CD4-positive, alpha-beta T cell (primary cell): Measurements from ENCODE around the gene B3GALT5. TPM values are rescaled to one million over a fixed set of nuclear protein-coding genes. Genes with fewer than 3 reads are reported as not detected.

Source experiments
- ATAC-seq: fragments of 200-7000 bp; cut with Tn5 transposase; one replicate; pipeline ENCODE4 v1.10.0; 2022; ENCODE audit warnings: mild to moderate bottlenecking; ENCODE audit not compliant: poor library complexity
- CTCF ChIA-PET: fragments of 350-600 bp; sonication (Branson Sonifier 250); formaldehyde crosslinking; loops from one replicate; lab custom pipeline; 2021; ENCODE audit warnings: antibody characterized with exemption, inconsistent platforms; lab: Charles Lee
- POLR2A ChIA-PET: fragments of 350-600 bp; sonication (Branson Sonifier 250); formaldehyde crosslinking; loops from one replicate; lab custom pipeline; 2021; ENCODE audit warnings: antibody characterized with exemption, inconsistent platforms; lab: Charles Lee
- DNase-seq, 14 experiments: peaks; one replicate each; pipeline ENCODE4 v3.0.0-alpha.2; 2013 to 2020; ENCODE audit warnings: mixed read lengths in 2 of 14
- H3K27ac ChIP-seq, 2 donors: one replicate each; pipeline versions ENCODE4 v1.5.1 to v1.7.0; 2013; ENCODE audit warnings: low read length in 2 of 2, low read depth in 1 of 2, mild to moderate bottlenecking in 1 of 2
- H3K27me3 ChIP-seq, 2 experiments: 1 replicate in 1 of 2; 2 replicates in 1 of 2; pipeline versions ENCODE4 v1.6.1 to v1.7.0; 2013; ENCODE audit warnings: low read length in 2 of 2, control low read depth in 1 of 2, mild to moderate bottlenecking in 1 of 2, moderate library complexity in 1 of 2; ENCODE audit not compliant: insufficient read depth in 2 of 2, control insufficient read depth in 1 of 2
- H3K36me3 ChIP-seq: one replicate; pipeline ENCODE4 v1.6.1; 2013; ENCODE audit warnings: low read length, control low read depth; ENCODE audit not compliant: insufficient read depth
- H3K4me1 ChIP-seq: one replicate; pipeline ENCODE4 v1.6.1; 2013; ENCODE audit warnings: low read length, control low read depth; ENCODE audit not compliant: insufficient read depth
- H3K4me3 ChIP-seq: one replicate; pipeline ENCODE4 v1.5.1; 2013; ENCODE audit warnings: mild to moderate bottlenecking, low read length, moderate library complexity
- H3K9me3 ChIP-seq, 2 experiments: 1 replicate in 1 of 2; 2 replicates in 1 of 2; pipeline versions ENCODE4 v1.6.1 to v1.7.0; 2013; ENCODE audit warnings: low read length in 2 of 2, mild to moderate bottlenecking in 2 of 2, control low read depth in 1 of 2, moderate library complexity in 1 of 2; ENCODE audit not compliant: control insufficient read depth in 1 of 2, insufficient read depth in 1 of 2
- H3K27ac Mint-ChIP-seq: one replicate; pipeline ENCODE4 v1.8.0; 2020; ENCODE audit warnings: mixed read lengths
- H3K27me3 Mint-ChIP-seq: one replicate; pipeline ENCODE4 v1.8.0; 2021; ENCODE audit warnings: mixed read lengths
- H3K36me3 Mint-ChIP-seq: one replicate; pipeline ENCODE4 v1.8.0; 2021; ENCODE audit warnings: low read depth, mixed read lengths
- H3K4me1 Mint-ChIP-seq: one replicate; pipeline ENCODE4 v1.8.0; 2021; ENCODE audit warnings: low read depth, mixed read lengths
- H3K4me3 Mint-ChIP-seq: one replicate; pipeline ENCODE4 v1.8.0; 2020; ENCODE audit warnings: mild to moderate bottlenecking, mixed read lengths
- H3K9me3 Mint-ChIP-seq: one replicate; pipeline ENCODE4 v1.8.0; 2020; ENCODE audit warnings: mixed read lengths
- intact Hi-C, 2 experiments: fragments of 100-400 bp; cut with DNase I in 1 of 2; cut with micrococcal nuclease in 1 of 2; formaldehyde crosslinking; loops; one replicate each; pipeline versions ENCODE4 v1.15.1 to v1.9.0; 2023 to 2025; cut with DNase I, micrococcal nuclease
- total RNA-seq, 174 experiments: library from RNA in 2 of 174; stranded (reverse) in 2 of 174; gene quantifications; one replicate each; pipeline ENCODE4 v1.2.3 and lab custom pipeline; 2021 to 2026
- TF ChIP-seq, protein P1 (sequence below): fragments of 200-600 bp; IDR thresholded peaks from one replicate; pipeline ENCODE4 v1.8.0; 2022; ENCODE audit warnings: antibody characterized with exemption, mild to moderate bottlenecking

The B3GALT5 gene
- total RNA-seq, 2 experiments from 2014 or later = not detected

DNA sequence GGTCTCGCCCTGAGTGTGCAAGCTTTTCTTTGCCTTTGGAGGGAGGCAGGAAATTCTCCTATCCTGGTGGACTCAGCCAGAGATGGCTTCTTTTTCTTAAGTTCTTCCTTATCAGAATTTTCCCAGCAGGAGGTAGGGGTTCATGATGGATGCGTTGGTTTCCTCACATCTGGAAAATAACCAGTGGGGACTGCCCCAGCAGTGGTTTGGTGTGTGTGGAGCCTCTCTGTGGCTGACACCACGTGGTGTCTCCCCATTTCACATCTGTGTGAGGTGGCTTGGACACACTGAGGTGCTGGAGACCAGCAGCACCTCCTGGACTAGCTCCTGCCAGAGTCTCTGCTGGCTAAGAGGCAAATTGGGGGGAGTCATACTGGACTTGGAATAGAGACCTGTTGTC lies 32.6 kb downstream of the B3GALT5 start:
- H3K27me3 Mint-ChIP-seq = peaks cover 17% of the 10 kb centered on the region
- no peaks in the 10 kb centered on the region for H3K4me1 Mint-ChIP-seq
- no peak overlapping the region for H3K4me3 ChIP-seq
- H3K9me3 ChIP-seq = peaks cover 0 to 29% of the 10 kb centered on the region in 2 experiments
- no peaks in the 10 kb centered on the region for H3K4me1 ChIP-seq
- ChIA-PET CTCF (no interaction called here), POLR2A (no interaction called here)
- intact Hi-C loops = no loop called here
- H3K36me3 ChIP-seq = no peaks in the 10 kb centered on the region
- H3K36me3 Mint-ChIP-seq = no peaks in the 10 kb centered on the region
- TF ChIP-seq, protein P1, sequence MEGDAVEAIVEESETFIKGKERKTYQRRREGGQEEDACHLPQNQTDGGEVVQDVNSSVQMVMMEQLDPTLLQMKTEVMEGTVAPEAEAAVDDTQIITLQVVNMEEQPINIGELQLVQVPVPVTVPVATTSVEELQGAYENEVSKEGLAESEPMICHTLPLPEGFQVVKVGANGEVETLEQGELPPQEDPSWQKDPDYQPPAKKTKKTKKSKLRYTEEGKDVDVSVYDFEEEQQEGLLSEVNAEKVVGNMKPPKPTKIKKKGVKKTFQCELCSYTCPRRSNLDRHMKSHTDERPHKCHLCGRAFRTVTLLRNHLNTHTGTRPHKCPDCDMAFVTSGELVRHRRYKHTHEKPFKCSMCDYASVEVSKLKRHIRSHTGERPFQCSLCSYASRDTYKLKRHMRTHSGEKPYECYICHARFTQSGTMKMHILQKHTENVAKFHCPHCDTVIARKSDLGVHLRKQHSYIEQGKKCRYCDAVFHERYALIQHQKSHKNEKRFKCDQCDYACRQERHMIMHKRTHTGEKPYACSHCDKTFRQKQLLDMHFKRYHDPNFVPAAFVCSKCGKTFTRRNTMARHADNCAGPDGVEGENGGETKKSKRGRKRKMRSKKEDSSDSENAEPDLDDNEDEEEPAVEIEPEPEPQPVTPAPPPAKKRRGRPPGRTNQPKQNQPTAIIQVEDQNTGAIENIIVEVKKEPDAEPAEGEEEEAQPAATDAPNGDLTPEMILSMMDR = no peak
- DNase-seq (no peak), ATAC-seq (no peak)
- H3K4me3 Mint-ChIP-seq = no peak overlapping the region
- H3K27ac ChIP-seq = no peak overlapping the region
- H3K9me3 Mint-ChIP-seq = no peaks in the 10 kb centered on the region
- H3K27me3 ChIP-seq = peaks cover 0 to 6% of the 10 kb centered on the region in 2 experiments
- no peak overlapping the region for H3K27ac Mint-ChIP-seq

DNA sequence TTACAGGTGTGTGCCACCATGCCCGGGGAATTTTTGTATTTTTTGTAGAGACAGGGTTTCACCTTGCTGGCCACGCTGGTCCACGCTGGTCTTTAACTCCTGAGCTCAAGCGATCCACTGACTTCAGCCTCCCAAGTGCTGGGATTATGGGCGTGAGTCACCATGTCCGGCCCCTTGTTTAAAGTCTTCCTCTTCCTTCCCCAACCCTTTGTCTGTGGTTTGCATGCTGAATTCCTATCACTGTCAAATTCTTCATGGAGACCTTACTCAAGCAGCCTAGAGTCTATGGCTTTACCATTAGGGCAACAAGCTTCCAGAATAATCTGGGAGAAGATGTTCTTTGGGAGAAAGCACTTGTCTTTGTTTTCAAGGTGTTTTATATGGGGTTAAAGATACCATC lies 34.7 kb downstream of the B3GALT5 start:
- CTCF ChIA-PET = no interaction called here
- no peak for ATAC-seq
- no peak for DNase-seq
- no peaks in the 10 kb centered on the region for H3K4me1 Mint-ChIP-seq
- H3K27ac Mint-ChIP-seq = no peak overlapping the region
- Histone ChIP-seq H3K9me3 (peaks cover 0 to 37% of the 10 kb centered on the region in 2 experiments), H3K4me1 (no peaks in the 10 kb centered on the region), H3K27me3 (peaks cover 0 to 3% of the 10 kb centered on the region in 2 experiments), H3K4me3 (no peak overlapping the region), H3K36me3 (no peaks in the 10 kb centered on the region), H3K27ac (no peak overlapping the region)
- no peaks in the 10 kb centered on the region for H3K36me3 Mint-ChIP-seq
- H3K27me3 Mint-ChIP-seq = peaks cover 9% of the 10 kb centered on the region
- no peak overlapping the region for H3K4me3 Mint-ChIP-seq
- POLR2A ChIA-PET = no interaction called here
- TF ChIP-seq, protein P1 = no peak
- peaks cover 3% of the 10 kb centered on the region for H3K9me3 Mint-ChIP-seq
- intact Hi-C loops = no loop called here

DNA sequence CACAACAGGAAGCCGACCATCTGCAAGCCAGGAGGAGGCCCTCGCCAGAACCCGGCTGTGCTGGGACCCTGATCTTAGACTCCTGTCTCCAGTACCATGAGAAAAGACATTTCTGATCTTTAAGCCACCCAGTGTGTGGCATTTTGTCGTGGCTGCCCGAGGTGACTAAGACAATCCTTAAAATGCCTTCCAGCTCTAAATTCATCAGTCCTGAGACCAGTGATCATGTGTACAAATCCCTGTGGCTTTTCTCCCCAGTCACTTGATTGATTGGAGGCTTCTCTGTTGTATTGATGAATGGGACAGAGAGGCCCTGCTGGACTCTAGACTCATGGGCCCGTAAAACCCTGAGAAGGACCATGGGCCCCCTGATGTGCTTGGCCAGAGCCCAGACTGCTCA lies 36.1 kb downstream of the B3GALT5 start:
- ATAC-seq (no peak), DNase-seq (no peak)
- Mint-ChIP-seq H3K4me3 (no peak overlapping the region), H3K27ac (no peak overlapping the region), H3K9me3 (peaks cover 3% of the 10 kb centered on the region), H3K27me3 (peaks cover 9% of the 10 kb centered on the region), H3K36me3 (no peaks in the 10 kb centered on the region), H3K4me1 (no peaks in the 10 kb centered on the region)
- intact Hi-C loops = no loop called here
- H3K27ac ChIP-seq = no peak overlapping the region
- ChIA-PET CTCF (no interaction called here), POLR2A (no interaction called here)
- H3K27me3 ChIP-seq = peaks cover 0 to 3% of the 10 kb centered on the region in 2 experiments
- H3K4me1 ChIP-seq = no peaks in the 10 kb centered on the region
- no peak overlapping the region for H3K4me3 ChIP-seq
- no peaks in the 10 kb centered on the region for H3K36me3 ChIP-seq
- H3K9me3 ChIP-seq = peaks cover 8 to 29% of the 10 kb centered on the region in 2 experiments
- TF ChIP-seq, protein P1 = no peak
